CD4-positive, alpha-beta T cell (primary cell): Measurements from ENCODE around the gene PRSS12. TPM values are rescaled to one million over a fixed set of nuclear protein-coding genes. Genes with fewer than 3 reads are reported as not detected.

ENCODE experiments used
- ATAC-seq: fragments of 200-7000 bp; cut with Tn5 transposase; one replicate; pipeline ENCODE4 v1.10.0; 2022; ENCODE audit warnings: mild to moderate bottlenecking; ENCODE audit not compliant: poor library complexity
- CTCF ChIA-PET: fragments of 350-600 bp; sonication (Branson Sonifier 250); formaldehyde crosslinking; loops from one replicate; lab custom pipeline; 2021; ENCODE audit warnings: antibody characterized with exemption, inconsistent platforms; lab: Charles Lee
- POLR2A ChIA-PET: fragments of 350-600 bp; sonication (Branson Sonifier 250); formaldehyde crosslinking; loops from one replicate; lab custom pipeline; 2021; ENCODE audit warnings: antibody characterized with exemption, inconsistent platforms; lab: Charles Lee
- DNase-seq, 14 experiments: peaks; one replicate each; pipeline ENCODE4 v3.0.0-alpha.2; 2013 to 2020; ENCODE audit warnings: mixed read lengths in 2 of 14
- H3K27ac ChIP-seq, 2 donors: one replicate each; pipeline versions ENCODE4 v1.5.1 to v1.7.0; 2013; ENCODE audit warnings: low read length in 2 of 2, low read depth in 1 of 2, mild to moderate bottlenecking in 1 of 2
- H3K27me3 ChIP-seq, 2 experiments: 1 replicate in 1 of 2; 2 replicates in 1 of 2; pipeline versions ENCODE4 v1.6.1 to v1.7.0; 2013; ENCODE audit warnings: low read length in 2 of 2, control low read depth in 1 of 2, mild to moderate bottlenecking in 1 of 2, moderate library complexity in 1 of 2; ENCODE audit not compliant: insufficient read depth in 2 of 2, control insufficient read depth in 1 of 2
- H3K36me3 ChIP-seq: one replicate; pipeline ENCODE4 v1.6.1; 2013; ENCODE audit warnings: low read length, control low read depth; ENCODE audit not compliant: insufficient read depth
- H3K4me1 ChIP-seq: one replicate; pipeline ENCODE4 v1.6.1; 2013; ENCODE audit warnings: low read length, control low read depth; ENCODE audit not compliant: insufficient read depth
- H3K4me3 ChIP-seq: one replicate; pipeline ENCODE4 v1.5.1; 2013; ENCODE audit warnings: mild to moderate bottlenecking, low read length, moderate library complexity
- H3K9me3 ChIP-seq, 2 experiments: 1 replicate in 1 of 2; 2 replicates in 1 of 2; pipeline versions ENCODE4 v1.6.1 to v1.7.0; 2013; ENCODE audit warnings: low read length in 2 of 2, mild to moderate bottlenecking in 2 of 2, control low read depth in 1 of 2, moderate library complexity in 1 of 2; ENCODE audit not compliant: control insufficient read depth in 1 of 2, insufficient read depth in 1 of 2
- H3K27ac Mint-ChIP-seq: one replicate; pipeline ENCODE4 v1.8.0; 2020; ENCODE audit warnings: mixed read lengths
- H3K27me3 Mint-ChIP-seq: one replicate; pipeline ENCODE4 v1.8.0; 2021; ENCODE audit warnings: mixed read lengths
- H3K36me3 Mint-ChIP-seq: one replicate; pipeline ENCODE4 v1.8.0; 2021; ENCODE audit warnings: low read depth, mixed read lengths
- H3K4me1 Mint-ChIP-seq: one replicate; pipeline ENCODE4 v1.8.0; 2021; ENCODE audit warnings: low read depth, mixed read lengths
- H3K4me3 Mint-ChIP-seq: one replicate; pipeline ENCODE4 v1.8.0; 2020; ENCODE audit warnings: mild to moderate bottlenecking, mixed read lengths
- H3K9me3 Mint-ChIP-seq: one replicate; pipeline ENCODE4 v1.8.0; 2020; ENCODE audit warnings: mixed read lengths
- CTCF ChIP-seq: fragments of 200-600 bp; IDR thresholded peaks from one replicate; pipeline ENCODE4 v1.8.0; 2022; ENCODE audit warnings: antibody characterized with exemption, mild to moderate bottlenecking
- intact Hi-C, 2 experiments: fragments of 100-400 bp; cut with DNase I in 1 of 2; cut with micrococcal nuclease in 1 of 2; formaldehyde crosslinking; loops; one replicate each; pipeline versions ENCODE4 v1.15.1 to v1.9.0; 2023 to 2025; cut with DNase I, micrococcal nuclease
- total RNA-seq, 174 experiments: library from RNA in 2 of 174; stranded (reverse) in 2 of 174; gene quantifications; one replicate each; pipeline ENCODE4 v1.2.3 and lab custom pipeline; 2021 to 2026

Gene PRSS12
- total RNA-seq, 2 experiments from 2014 or later, result not detected

GRCh38 chr4:118398226-118399090 is 45.7 kb upstream of the PRSS12 start:
- no peaks in the 10 kb centered on the region for H3K4me1 ChIP-seq
- DNase-seq, result no peak
- H3K4me1 Mint-ChIP-seq, result no peaks in the 10 kb centered on the region
- H3K9me3 ChIP-seq, result no peaks in the 10 kb centered on the region
- no peak for ATAC-seq
- H3K36me3 ChIP-seq, result no peaks in the 10 kb centered on the region
- peaks cover 17% of the 10 kb centered on the region for H3K27me3 Mint-ChIP-seq
- H3K4me3 ChIP-seq, result no peak overlapping the region
- H3K36me3 Mint-ChIP-seq, result no peaks in the 10 kb centered on the region
- ChIA-PET POLR2A (no interaction called here), CTCF (no interaction called here)
- TF ChIP-seq CTCF, result no peak
- H3K27me3 ChIP-seq, result peaks cover 0 to 7% of the 10 kb centered on the region in 2 experiments
- H3K9me3 Mint-ChIP-seq, result no peaks in the 10 kb centered on the region
- no peak overlapping the region for H3K27ac ChIP-seq
- no peak overlapping the region for H3K27ac Mint-ChIP-seq
- H3K4me3 Mint-ChIP-seq, result no peak overlapping the region
- intact Hi-C loops, result no loop called here

DNA sequence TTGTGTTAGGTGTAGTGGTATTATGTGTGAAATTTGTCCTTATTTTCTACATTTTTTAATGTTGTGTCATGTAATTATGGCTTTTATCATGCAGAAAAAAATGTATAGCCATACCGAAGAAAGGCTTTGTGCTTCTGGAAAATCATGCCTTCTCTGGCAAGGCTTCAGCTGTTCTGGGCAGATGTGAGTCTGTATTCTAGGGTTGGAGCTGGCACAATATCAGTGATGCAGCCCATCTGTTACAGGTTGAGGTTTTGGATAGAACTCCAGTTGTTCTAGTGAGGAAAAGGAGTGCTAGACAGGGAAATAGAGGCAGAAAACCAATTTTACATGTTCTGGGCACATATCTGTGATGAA is 44.8 kb upstream of the PRSS12 start:
- Histone ChIP-seq H3K4me1 (no peaks in the 10 kb centered on the region), H3K27ac (no peak overlapping the region), H3K4me3 (no peak overlapping the region), H3K27me3 (peaks cover 0 to 7% of the 10 kb centered on the region in 2 experiments), H3K36me3 (no peaks in the 10 kb centered on the region), H3K9me3 (no peaks in the 10 kb centered on the region)
- Mint-ChIP-seq H3K27me3 (peaks cover 17% of the 10 kb centered on the region), H3K4me3 (no peak overlapping the region), H3K36me3 (no peaks in the 10 kb centered on the region), H3K9me3 (no peaks in the 10 kb centered on the region), H3K27ac (no peak overlapping the region), H3K4me1 (no peaks in the 10 kb centered on the region)
- ChIA-PET POLR2A (no interaction called here), CTCF (no interaction called here)
- intact Hi-C loops, result no loop called here
- ATAC-seq (no peak), DNase-seq (no peak)
- TF ChIP-seq CTCF, result no peak

GRCh38 chr4:118396881-118397622 is 44.2 kb upstream of the PRSS12 start:
- intact Hi-C loops, result no loop called here
- ChIA-PET CTCF (no interaction called here), POLR2A (no interaction called here)
- Mint-ChIP-seq H3K9me3 (no peaks in the 10 kb centered on the region), H3K27ac (no peak overlapping the region), H3K4me1 (no peaks in the 10 kb centered on the region), H3K27me3 (peaks cover 11% of the 10 kb centered on the region), H3K4me3 (no peak overlapping the region), H3K36me3 (no peaks in the 10 kb centered on the region)
- Histone ChIP-seq H3K27me3 (peaks cover 0 to 7% of the 10 kb centered on the region in 2 experiments), H3K27ac (no peak overlapping the region), H3K4me1 (no peaks in the 10 kb centered on the region), H3K36me3 (no peaks in the 10 kb centered on the region), H3K9me3 (no peaks in the 10 kb centered on the region), H3K4me3 (no peak overlapping the region)
- TF ChIP-seq CTCF, result no peak
- DNase-seq (no peak), ATAC-seq (no peak)
